Nephron (organoid): ENCODE results near the gene MBD6.

ENCODE experiments used
- H3K27ac Mint-ChIP-seq, 3 experiments: 2 replicates each; pipeline ENCODE4 v1.8.0; 2020; ENCODE audit warnings: mixed read lengths in 3 of 3, mild to moderate bottlenecking in 2 of 3, moderate library complexity in 1 of 3
- H3K27me3 Mint-ChIP-seq: 2 replicates; pipeline ENCODE4 v1.8.0; 2021; ENCODE audit warnings: low read depth, mild to moderate bottlenecking, moderate library complexity, mixed read lengths
- H3K36me3 Mint-ChIP-seq: 2 replicates; pipeline ENCODE4 v1.8.0; 2020; ENCODE audit warnings: low read depth, mixed read lengths
- H3K4me1 Mint-ChIP-seq: 2 replicates; pipeline ENCODE4 v1.8.0; 2020; ENCODE audit warnings: mixed read lengths
- H3K4me3 Mint-ChIP-seq, 3 experiments: 2 replicates each; pipeline ENCODE4 v1.8.0; 2020; ENCODE audit warnings: mild to moderate bottlenecking in 3 of 3, mixed read lengths in 3 of 3, moderate library complexity in 2 of 3
- H3K9me3 Mint-ChIP-seq: 2 replicates; pipeline ENCODE4 v1.8.0; 2020; ENCODE audit warnings: mixed read lengths
- CTCF ChIP-seq, 3 experiments: fragments of 200-600 bp; sonication (generic); IDR thresholded peaks; one replicate each; pipeline ENCODE4 v1.5.0; 2021; ENCODE audit warnings: antibody characterized with exemption in 3 of 3; ENCODE audit not compliant: unreplicated experiment in 3 of 3

MBD6 gene

DNA sequence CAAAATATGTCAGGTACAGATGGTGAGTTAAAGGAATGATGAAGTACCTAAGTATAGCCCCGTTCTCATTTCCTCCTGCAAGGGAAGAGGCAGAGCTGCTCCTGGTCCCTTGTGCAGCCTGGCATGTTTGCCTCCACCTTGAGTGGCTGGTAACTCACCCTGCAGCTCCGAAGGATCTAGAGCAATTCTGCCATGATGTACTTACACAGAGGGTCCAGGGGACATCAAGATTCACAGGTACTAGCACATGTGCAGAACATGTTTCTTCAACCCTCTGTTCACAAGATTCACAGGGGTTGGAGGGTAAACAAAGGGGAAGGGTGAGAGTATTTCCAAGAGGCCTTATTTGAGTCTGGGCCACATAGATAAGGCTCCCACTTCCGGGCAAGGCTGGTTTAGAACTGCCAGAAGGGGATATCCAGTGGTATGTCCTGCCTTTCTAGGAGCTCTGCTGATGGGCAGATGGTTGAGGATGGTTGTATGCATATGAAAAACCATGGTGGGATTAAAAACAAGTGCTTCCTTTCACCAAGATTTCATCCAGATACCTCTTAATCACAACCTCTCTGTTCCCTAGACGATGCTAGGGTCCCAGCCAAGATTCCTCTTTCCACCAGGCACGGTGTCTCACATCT lies 16.6 kb downstream of the MBD6 start:
- Mint-ChIP-seq H3K27me3 (no peaks in the 10 kb centered on the region), H3K27ac (no peak overlapping the region), H3K36me3 (peaks cover 54% of the 10 kb centered on the region), H3K4me3 (no peak overlapping the region), H3K9me3 (no peaks in the 10 kb centered on the region), H3K4me1 (peaks cover 5% of the 10 kb centered on the region)
- no peak for TF ChIP-seq CTCF (IDR thresholded peaks at IDR 0.05; ENCODE audit: unreplicated experiment in 3 of 3)

- Mint-ChIP-seq H3K27me3 (no peaks in the 10 kb centered on the region), H3K4me3 (peak overlapping the region in 1 of 3 experiments; percentile 44), H3K36me3 (peaks cover 39% of the 10 kb centered on the region), H3K27ac (peak overlapping the region in 2 of 3 experiments; percentile 11 to 65), H3K4me1 (peaks cover 20% of the 10 kb centered on the region), H3K9me3 (no peaks in the 10 kb centered on the region)
- TF ChIP-seq CTCF (IDR thresholded peaks at IDR 0.05; ENCODE audit: unreplicated experiment in 3 of 3), result no peak
Observed at GRCh38 chr12:57541001-57541400, 18.4 kb downstream of the MBD6 start.

DNA sequence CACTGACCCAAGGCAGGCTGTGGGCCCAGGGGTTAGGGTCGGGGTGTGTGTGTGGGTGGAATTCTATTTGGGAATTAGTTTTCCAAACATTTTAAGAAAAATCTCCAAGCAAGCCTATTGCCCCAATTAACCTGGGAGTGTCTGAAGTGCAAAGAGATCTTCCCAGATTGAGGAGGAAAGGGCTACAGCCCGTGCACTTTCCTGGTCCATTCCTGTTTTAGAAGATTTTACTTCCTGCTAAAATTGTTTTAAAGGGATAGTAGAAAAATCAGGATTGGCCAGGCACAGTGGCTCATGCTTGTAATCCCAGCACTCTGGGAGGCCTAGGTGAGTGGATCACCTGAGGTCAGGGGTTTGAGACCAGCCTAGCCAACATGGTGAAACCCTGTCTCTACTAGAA lies 19.1 kb downstream of the MBD6 start:
- Mint-ChIP-seq H3K4me3 (no peak overlapping the region), H3K4me1 (peaks cover 23% of the 10 kb centered on the region), H3K27me3 (no peaks in the 10 kb centered on the region), H3K36me3 (peaks cover 32% of the 10 kb centered on the region), H3K9me3 (no peaks in the 10 kb centered on the region), H3K27ac (no peak overlapping the region)
- TF ChIP-seq CTCF (IDR thresholded peaks at IDR 0.05; ENCODE audit: unreplicated experiment in 3 of 3), result no peak

DNA sequence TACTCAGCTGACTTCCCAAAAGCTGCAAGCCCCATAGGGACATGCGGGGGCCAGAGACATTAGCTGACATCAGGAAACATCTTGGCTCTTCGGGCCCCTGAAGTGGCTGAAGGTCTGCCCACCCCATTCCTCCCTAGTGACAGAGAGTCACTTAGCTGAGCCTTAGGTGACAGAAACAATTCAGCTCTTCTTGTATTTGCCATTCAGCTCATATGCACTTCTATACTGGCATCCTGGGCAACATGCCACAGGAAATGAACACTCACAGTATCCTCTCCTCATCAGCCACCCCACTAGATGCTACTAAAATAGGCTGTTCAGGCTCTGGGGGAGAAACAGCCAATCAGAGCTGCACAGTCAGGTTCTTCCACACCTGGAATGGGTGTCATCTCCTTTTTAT lies 21.0 kb downstream of the MBD6 start:
- no peaks in the 10 kb centered on the region for H3K9me3 Mint-ChIP-seq
- H3K27me3 Mint-ChIP-seq, result peaks cover 18% of the 10 kb centered on the region
- no peak for TF ChIP-seq CTCF (IDR thresholded peaks at IDR 0.05; ENCODE audit: unreplicated experiment in 3 of 3)
- peaks cover 29% of the 10 kb centered on the region for H3K4me1 Mint-ChIP-seq
- no peak overlapping the region for H3K4me3 Mint-ChIP-seq
- peaks cover 17% of the 10 kb centered on the region for H3K36me3 Mint-ChIP-seq
- no peak overlapping the region for H3K27ac Mint-ChIP-seq

GRCh38 chr12:57545809-57546437 lies 23.3 kb downstream of the MBD6 start:
- H3K27me3 Mint-ChIP-seq, result peaks cover 41% of the 10 kb centered on the region
- no peak for TF ChIP-seq CTCF (IDR thresholded peaks at IDR 0.05; ENCODE audit: unreplicated experiment in 3 of 3)
- H3K4me1 Mint-ChIP-seq, result peaks cover 28% of the 10 kb centered on the region
- H3K36me3 Mint-ChIP-seq, result peaks cover 4% of the 10 kb centered on the region
- H3K4me3 Mint-ChIP-seq, result peak overlapping the region; percentile 96 to 100 (median 98)
- peak overlapping the region; percentile 46 to 91 (median 89) for H3K27ac Mint-ChIP-seq
- no peaks in the 10 kb centered on the region for H3K9me3 Mint-ChIP-seq
